GM18867 (cell line): Measurements from ENCODE around the gene EIF5.

Source experiments
- ATAC-seq: cut with Tn5 transposase; IDR thresholded peaks from one replicate; pipeline ENCODE4 v1.9.1; 2021; ENCODE audit warnings: mild to moderate bottlenecking, moderate library complexity; ENCODE audit not compliant: unreplicated experiment

Gene EIF5

DNA sequence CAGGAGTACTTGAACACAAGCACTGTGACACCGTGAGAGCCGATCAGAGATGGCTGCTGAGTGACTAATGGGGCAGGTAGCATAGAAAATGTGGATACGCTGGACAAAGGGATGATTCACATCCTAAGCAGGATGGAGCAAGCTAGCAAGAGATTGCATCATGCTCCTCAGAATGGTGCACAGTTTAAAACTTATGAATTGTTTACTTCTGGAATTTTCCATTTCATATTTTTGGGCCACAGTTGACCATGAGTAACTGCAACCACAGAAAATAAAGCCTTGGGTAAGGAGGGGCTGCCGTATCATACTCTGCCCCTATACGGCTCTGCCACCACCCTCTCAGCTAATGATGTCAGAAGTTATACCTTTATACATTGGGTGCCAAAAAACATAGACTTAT is 27.8 kb downstream of the EIF5 start:
- no peak for ATAC-seq

DNA sequence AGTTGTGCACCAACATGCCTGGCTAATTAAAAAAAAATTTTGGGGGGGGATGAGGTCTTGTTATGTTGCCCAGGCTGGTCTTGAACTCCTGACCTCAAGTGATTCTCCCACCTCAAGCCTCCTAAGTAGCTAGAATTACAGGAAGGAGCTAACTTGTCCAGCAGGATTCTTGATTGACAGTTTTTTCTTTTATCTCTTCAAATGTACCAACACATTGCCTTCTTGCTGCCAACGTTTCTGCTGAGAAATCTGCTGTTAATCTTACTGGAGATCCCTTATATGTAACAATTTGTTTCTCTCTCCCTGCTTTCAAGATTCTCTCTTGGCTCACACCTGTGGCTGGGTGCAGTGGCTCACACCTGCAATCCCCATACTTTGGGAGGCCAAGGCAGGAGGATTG is 28.7 kb downstream of the EIF5 start:
- ATAC-seq, result no peak

DNA sequence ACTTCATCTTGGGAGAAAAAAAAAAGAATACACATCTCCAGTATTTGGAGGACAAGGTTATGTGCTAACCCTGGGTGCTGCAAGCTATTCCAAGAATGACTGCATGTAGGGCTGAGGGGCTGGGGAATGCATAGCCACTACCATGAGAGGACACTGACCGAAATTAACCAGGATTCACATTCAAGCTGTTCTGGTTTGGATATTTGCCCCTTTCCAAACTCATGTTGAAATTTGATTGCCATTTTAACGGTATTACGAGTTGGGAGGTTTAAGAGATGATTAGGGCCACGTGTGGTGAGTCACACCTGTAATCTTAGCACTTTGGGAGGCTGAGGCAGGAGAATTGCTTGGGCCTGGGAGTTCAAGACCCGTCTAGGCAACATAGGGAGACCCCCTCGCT is 32.7 kb downstream of the EIF5 start:
- ATAC-seq, result no peak

DNA sequence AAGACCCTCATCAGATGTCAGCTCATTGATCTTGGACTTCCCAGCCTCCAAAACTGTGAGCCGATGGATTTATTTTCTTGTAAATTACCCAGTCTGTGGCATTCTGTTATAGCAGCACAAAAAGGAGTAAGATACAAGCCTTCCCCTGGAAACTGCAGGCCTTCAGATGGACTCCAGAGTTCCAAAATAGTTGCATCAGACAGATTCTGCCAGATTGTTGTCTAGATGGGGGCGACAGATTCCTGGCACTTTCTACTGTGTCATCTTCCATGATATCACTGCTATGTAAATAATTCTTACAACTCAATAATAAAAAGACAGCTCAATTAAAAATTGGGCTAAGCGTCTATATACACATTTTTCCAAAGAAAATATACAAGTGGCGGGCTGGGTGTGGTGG is 34.0 kb downstream of the EIF5 start:
- no peak for ATAC-seq

DNA sequence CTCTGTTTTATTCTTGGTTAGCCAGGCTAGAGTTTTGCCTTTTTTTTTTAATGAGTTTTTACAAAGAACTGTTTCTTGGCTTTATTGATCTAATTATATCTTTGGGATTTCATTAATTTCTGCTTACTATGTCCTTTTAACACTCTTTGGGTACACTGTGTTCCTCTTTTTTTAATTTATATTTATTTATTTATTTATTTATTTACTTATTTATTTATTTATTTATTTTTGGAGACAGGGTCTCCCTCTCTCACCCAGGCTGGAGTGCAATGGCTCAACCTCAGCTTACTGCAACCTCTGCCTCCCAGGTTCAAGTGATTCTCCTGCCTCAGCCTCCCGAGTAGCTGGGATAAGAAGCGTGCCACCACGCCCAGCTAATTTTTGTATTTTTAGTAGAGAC is 36.0 kb downstream of the EIF5 start:
- ATAC-seq, result no peak

DNA sequence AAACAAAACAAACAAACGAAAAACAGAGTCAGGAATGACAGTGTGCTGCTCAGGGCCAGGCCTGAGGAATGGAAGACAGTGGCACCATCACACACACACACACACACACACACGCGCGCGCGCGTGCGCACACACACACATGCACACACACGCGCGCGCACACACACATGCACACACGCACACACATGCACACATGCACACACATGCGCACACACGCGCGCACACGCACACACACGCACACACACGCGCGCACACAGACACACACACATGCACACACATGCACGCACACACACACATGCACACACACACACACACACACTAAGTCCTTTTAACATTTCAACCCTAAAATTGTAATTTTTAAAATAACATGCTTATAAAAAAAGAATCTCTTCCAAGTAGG is 38.0 kb downstream of the EIF5 start:
- ATAC-seq, result no peak

DNA sequence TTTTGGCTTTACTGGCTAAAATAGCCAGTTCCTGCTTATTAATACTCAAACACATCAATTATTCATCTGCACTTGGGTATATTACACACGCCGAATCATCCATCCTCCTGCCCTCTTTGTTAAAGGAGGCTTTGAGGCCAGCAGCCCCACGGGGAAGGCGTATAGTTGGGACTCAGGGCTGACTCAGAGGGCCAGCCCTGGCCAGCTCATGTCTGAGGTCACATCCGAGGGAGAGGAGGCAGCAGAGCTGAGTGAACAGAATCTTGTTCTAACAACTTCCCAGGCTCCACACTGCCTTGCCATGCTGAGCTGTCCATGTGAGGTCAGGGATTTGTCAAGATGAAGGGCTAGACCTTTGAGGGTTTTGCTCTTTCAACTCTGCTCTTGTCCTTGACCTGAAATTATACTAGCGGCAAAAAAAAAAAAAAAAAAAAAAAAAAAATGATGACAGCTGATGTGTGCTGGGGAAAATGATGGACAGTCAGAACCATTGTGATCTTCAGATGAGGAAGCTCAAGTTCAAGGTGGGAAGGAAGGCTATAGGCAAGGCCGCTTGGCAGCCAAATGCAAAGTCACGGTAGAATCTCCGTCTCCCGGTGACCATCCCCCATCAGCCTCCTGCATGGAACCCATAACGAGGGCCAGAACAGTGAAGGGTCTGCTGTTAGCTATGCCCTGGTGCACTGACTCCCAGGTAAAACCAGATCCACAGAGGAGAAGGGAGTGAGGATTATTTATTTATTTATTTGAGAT is 38.7 kb downstream of the EIF5 start:
- no peak for ATAC-seq

DNA sequence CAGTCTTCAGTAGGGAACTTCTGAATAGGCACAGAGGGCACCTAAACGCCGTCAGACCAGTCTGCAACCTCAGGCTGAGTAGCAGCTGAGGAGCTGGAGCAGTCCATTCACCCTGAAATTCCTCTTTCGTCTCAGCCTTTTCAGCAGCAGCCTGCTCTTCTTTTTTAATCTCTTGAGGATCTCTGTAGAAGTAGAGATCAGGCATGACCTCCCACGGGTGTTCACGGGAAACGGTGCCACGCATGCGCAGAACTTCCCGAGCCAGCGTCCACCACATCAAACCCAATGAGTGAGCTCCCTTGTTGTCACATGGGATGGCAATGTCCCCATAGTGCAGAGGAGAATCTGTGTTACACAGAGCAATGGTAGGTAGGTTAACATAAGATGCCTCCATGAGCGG is 40.1 kb downstream of the EIF5 start:
- ATAC-seq, result no peak

DNA sequence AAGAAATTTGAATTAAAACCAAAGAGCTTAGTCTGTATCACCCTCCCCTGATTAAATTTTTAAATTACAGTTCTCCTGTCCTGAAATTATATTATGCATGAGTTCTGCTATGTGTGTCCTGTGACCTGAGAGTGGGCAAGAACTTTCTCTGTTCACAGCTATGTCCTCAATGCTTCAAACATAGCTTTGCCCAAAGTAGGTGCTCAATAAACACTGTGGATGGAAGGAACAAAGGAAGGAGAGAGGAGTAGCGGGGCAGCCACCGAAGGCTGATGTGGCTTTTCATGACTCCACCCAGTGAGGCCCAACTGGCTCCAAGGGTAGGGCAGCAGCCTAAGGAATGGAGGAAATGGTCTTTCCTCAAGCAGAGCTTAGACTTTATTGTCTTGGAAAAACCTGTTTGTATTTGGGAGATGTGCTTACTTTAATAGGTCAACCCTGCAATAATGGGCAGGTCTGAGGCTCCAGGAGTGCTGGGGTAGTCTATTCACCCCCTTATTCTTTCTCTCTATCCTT is 43.5 kb downstream of the EIF5 start:
- no peak for ATAC-seq

DNA sequence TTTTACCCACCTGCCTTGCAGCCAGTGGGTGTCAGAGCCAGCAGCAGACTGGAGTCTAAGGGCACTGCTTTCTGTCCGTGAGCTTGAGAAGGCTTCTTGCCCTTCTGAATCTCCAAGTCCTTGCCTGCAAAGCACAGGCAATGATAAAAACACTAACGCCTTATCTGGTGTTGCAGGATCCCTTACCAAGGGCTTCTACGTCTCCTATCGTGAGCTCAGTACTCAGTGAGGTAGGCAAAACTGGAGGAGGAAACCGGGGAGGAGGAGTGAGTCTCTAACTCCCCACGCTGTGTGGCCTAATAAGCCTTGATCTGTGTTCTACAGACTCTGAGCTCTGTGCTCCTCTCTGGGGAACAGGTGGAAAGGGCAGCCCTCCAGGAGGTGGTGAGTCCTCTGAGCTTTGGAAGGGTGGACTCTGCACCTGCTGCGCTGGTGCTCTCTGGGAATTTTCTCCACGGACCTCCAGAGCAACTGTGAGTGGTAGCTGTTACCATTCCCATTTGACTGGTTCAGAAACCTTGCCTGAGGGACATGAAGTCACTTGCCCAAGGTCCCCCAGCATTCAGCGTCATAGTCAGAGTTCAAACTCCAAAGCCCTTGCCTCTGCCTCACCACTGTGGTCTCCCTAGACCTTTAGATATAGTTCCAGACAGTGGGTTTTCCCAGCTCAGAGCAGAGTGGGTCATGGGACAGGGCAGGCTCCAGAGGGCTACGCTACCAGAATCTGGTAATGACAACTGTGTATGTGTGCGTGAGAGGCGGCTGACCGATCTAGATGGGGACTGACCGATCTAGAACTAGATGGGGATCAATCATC is 44.2 kb downstream of the EIF5 start:
- ATAC-seq, result no peak

DNA sequence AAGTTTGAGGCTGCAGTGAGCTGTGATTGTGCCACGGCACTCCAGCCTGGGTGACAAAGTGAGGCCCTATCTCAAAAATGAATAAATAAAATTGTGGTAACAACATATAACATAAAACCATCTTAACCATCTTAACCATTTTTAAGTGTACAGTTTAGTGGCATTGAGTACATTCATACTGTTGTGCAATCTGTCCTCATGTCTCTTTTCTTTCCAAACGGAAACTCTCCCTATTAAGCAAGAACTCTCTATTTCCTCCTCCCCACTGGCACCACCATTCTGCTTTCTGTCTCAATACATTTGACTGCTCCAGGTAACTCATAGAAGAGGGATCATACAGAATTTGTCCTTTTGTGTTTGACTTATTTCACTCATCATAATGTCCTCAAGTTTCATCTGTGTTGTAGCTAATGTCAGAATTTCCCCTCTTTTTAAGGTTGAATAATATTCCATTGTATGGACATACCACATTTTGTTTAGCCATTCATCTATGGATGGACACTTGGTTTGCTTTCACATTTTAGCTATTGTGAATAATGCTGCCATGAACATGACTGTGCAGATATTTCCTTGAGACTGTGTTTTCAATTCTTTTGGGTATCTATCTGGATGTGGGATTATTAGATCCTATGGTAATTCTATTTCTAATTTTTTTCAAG is 46.8 kb downstream of the EIF5 start:
- no peak for ATAC-seq

DNA sequence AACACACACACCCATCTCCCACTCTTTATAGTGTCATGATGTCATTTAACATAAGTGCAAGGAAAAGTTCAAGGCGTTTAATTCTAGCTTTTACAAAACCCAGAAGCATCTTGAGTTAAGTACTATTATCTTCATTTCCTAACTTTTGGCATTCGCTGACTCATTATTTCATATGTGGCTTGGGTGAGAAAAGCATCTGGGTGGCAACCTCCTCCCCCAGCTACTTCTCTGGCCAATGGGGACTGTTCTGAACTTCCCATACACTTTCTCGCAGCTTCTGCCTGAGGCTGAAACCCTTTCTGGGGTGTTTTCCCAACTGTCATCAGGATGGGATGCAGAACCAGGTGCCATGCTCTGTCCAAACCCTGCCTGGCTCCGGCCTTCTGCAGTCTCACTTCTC is 48.3 kb downstream of the EIF5 start:
- ATAC-seq, result no peak

DNA sequence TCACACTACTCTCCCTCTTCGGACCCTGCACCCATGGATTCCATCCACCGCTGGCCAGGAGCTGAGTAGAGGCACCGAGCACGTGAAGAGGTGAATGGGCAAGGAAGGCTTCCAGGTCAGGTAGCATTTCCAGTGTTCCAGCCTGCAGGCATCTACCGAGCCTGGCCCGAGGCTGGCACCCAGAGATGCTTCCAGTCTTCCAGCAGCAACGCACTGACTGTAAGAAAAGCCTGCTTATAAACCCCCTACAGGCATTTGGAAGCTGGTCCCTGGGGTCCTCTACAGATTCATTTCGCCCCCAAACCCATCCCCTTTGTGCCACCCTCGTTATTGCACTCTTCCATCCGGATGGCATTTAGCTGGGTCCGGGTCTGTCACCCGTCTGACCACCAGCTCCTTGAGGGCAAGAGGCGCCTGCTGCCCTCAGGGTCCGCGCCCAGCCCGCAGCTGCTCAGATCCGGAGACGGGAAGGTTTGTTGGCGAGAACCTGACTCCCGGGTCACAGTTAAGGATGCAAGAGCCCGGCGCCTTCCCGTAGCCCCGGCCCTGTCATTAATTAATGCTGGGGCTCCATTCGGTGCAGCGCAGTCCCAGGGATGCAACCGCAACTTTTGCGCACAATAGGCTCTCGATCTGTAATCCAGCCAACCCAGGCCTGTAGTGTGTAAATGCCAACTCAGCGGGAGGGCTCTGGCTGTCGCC is 50.6 kb downstream of the EIF5 start:
- peak; percentile 9 for ATAC-seq

DNA sequence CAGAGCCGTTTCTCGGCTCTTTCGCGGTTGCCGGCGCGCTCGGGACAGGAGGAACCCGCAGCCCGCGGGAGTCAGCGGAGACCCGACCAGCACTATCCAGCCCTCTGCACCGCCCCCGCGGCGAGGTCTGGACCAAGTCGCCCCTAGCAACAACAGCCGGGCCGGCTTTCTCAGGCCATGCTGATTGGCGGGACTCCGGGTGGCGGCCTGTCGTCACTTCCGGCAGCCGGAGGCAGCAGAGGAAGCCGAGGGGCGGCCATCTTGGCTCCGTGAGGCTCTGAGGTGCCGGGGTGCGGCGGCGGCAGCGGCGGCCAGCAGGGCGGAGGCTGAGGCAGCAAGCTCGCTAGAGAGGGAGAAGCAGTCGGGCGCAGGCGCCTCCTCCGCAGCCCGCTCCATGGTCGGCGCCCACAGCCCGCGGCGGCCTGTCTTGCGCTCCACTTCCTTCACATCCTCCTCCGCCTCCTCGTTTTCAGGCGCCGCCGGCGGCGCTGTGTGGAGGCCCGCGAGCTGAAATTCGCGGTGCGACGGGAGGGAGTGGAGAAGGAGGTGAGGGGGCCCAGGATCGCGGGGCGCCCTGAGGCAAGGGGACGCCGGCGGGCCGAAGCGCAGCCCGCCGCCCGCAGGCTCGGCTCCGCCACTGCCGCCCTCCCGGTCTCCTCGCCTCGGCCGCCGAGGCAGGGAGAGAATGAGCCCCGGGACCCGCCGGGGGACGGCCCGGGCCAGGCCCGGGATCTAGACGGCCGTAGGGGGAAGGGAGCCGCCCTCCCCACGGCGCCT is 51.3 kb downstream of the EIF5 start, which contains the start of gene MARK3:
TSS of gene MARK3 (plus strand) at position 264 of the 777 bp plus-strand sequence. CDS start 615 bp downstream, outside the sequence.
- peak; percentile 93 for ATAC-seq

DNA sequence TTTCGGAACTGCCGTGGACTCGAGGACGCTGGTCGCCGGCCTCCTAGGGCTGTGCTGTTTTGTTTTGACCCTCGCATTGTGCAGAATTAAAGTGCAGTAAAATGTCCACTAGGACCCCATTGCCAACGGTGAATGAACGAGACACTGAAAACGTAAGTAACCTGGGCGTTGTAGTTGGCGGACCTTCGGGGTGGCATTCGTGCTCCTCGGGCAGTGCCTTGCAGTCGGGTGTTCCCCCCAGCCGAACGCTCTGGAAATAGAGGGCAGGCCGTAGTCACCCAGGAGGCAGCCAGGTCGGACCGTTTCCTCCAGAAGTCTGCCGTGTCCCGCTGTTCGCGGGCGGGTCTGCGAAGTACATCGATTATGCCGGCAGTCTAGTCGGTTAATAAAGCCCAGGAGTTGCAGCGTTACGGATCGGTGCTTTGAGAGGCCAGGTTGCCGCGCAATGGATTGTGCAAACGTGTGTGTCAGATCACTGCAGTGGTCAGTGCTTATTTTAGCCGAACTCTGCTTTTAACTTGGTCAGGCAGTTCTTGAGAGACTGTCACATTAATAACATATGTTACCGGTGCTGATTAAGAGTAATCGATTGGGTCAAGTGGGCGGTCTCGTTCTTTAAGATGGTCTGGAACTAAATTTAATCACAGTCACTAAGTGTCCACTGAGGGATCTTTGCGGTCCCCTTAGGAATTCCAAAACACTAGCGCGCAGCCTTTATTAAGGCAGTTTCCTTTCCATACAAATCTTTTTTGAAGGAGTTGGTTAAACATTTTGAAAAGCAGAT is 52.1 kb downstream of the EIF5 start:
- ATAC-seq, result peak; percentile 1

DNA sequence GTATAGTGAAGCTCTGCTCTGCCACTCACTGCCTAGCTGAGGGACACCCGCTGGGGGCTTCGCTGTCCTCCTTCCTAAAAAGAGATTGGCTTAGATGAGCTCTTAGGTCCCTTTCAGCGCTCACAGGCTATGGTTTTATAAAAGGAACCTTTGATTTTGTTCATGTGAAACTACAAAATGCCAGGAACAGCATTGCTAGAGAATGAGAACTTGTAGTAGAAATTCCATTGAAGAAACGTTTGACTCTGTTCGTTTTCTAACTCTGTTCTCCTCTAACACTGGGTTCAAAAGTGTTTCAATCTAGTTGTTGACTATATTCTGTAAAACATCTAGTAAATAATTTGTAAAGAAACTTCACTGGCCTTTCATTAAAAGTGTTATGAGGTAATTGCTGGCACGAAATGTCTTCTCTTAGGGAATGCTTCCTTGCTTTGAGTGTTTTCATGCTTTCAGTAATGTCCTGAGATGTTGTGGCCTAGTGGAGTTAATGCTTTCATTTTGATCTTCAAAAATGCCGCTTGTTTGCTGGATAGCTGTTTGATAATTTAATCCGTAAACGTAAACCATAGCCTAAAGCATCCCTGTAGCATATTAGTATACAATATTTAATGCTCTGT is 52.8 kb downstream of the EIF5 start:
- no peak for ATAC-seq

DNA sequence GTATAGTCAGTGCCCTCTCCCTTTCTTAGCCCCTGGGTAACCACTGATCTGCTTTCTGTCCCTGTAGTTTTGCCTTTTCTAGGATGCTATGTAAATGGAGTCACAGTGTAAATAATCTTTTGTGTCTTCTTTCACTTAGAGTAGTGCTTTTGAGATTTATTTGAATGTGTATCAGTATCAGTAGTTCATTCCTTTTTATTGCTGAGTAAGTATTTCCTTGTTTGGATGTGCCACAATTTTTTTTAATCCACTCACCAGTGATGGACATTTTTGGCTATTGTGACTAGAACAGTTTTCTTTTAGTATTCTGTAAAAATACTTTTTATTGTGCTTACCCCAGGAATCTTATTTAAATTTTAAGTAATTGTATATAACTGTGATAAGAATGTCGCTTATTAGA is 54.6 kb downstream of the EIF5 start:
- ATAC-seq, result no peak

DNA sequence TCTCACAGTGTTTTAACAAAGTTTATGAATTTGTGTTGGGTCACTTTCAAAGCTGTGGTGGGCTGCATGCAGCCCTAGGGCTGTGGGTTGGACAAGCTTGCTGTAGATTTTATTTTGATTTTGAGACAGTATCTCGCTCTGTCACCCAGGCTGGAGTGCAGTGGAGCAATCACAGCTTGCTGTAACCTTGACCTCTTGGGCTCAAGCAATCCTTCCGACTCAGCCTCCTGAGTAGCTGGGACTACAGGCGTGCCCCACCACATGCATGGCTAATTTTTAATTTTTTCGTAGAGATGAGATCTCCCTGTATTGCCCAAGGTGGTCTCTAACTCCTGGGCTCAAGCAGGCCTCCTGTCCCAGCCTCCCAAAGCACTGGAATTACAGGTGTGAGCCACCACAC is 56.6 kb downstream of the EIF5 start:
- ATAC-seq, result no peak

DNA sequence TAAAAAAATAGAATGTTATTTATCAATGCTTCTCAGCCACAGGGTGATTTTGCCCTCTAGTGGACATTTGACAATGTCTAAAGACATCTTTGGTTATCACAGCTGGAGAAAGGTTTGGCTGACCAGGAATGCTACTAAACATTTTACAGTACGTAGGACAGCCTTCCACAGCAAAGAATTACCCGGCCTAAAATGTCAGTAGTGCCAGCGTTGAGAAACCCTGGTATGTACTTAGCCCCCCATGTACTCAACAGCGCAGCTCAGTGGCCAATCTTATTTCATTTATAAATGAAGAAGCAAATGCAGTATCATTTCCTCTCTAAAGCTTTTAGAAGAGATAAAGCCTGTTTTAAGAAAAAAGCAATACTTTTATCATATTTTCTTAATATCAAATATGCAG is 57.0 kb downstream of the EIF5 start:
- ATAC-seq, result no peak
